ENCODE results near the gene CYP3A5.

CYP3A5 gene

DNA sequence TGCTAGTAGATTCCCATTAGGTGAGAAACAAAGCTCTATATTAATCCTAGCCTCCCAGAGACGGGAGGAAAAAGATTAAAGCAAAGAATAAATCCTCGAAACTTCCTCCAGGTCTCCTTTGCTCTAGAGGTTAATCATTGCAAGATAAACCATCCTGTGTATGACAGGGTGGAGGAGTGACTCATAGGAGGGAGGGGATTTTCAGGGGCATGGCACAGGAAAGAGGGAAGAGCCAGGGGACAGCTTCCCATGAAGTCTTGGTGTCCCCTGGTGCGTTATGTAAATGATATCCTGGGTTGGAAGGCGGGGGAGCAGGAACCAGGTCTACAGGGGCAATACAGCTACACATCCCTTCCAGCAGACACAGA lies 780 bp downstream of the CYP3A5 start:
- TF ChIP-seq, protein P1, sequence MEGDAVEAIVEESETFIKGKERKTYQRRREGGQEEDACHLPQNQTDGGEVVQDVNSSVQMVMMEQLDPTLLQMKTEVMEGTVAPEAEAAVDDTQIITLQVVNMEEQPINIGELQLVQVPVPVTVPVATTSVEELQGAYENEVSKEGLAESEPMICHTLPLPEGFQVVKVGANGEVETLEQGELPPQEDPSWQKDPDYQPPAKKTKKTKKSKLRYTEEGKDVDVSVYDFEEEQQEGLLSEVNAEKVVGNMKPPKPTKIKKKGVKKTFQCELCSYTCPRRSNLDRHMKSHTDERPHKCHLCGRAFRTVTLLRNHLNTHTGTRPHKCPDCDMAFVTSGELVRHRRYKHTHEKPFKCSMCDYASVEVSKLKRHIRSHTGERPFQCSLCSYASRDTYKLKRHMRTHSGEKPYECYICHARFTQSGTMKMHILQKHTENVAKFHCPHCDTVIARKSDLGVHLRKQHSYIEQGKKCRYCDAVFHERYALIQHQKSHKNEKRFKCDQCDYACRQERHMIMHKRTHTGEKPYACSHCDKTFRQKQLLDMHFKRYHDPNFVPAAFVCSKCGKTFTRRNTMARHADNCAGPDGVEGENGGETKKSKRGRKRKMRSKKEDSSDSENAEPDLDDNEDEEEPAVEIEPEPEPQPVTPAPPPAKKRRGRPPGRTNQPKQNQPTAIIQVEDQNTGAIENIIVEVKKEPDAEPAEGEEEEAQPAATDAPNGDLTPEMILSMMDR (IDR thresholded peaks at IDR 0.05; ENCODE audit: insufficient read depth, low read length, missing control alignments) = no peak
- no peak for DNase-seq (ENCODE audit: low read depth, low spot score)
- H3K4me3 ChIP-seq (ENCODE audit: low read depth, low read length) = no peak overlapping the region
- ChIA-PET POLR2A (interaction anchor here (0.6 kb wide), 1 partner anchor 14 kb away, joined by 4 read pairs; no protein-coding TSS in a partner anchor), CTCF (interaction anchor here (1.1 kb wide), 1 partner anchor 8 kb away, joined by 4 read pairs; no protein-coding TSS in a partner anchor)

DNA sequence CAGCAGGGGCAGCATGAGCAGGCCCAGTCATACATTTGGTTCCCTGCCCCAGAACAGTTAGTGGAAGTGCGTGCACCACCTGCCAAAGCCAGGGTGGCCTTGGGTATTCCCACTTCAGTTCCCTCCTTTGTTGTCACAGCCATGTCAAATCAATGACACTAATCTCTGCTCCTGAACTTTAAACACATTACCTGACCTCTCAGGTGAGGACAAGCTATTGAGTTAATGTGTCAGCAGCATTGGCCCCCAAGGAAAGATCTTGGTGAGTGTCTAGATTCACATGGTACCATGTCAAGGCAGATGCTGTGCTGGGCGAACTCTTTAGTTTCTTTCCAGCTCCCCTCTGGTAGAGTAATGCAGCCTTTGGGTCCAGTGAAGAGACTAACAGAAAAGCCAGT lies 2.1 kb downstream of the CYP3A5 start:
- ChIA-PET POLR2A (no interaction called here), CTCF (no interaction called here)
- H3K4me3 ChIP-seq (ENCODE audit: low read depth, low read length) = no peak overlapping the region
- DNase-seq (ENCODE audit: low read depth, low spot score) = no peak
- TF ChIP-seq, protein P1 (IDR thresholded peaks at IDR 0.05; ENCODE audit: insufficient read depth, low read length, missing control alignments) = no peak

DNA sequence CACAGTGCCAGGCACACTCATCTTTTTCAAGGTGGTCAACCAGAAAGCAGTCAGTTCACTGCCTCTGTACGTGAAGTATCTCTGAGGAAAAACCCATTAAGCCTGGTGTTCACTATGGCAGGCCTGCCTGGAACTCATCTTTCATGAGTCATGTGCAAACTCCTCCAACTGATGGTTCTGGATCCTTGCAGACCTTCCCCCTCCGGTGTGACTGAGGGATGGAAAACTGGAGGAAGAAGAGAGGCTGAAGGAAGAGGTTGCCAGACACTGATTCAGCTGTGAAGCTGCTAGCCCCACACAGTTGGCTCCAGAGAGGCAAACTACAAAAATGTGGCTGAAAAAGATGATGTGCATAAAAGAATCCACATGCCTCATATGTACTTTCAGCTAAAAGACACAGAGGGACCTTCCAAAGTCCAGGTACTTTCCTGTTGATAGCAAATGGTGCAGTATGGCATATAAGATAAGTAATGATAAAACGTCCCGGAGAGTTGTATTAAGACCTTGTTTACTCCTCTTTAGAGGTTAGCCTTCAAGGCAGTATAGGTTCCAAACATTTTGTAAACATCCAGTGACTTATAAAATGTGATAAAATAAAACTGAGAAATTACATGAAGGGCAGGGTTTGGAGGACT lies 2.7 kb downstream of the CYP3A5 start:
- ChIA-PET CTCF (no interaction called here), POLR2A (no interaction called here)
- DNase-seq (ENCODE audit: low read depth, low spot score) = no peak
- no peak overlapping the region for H3K4me3 ChIP-seq (ENCODE audit: low read depth, low read length)
- TF ChIP-seq, protein P1 (IDR thresholded peaks at IDR 0.05; ENCODE audit: insufficient read depth, low read length, missing control alignments) = no peak

DNA sequence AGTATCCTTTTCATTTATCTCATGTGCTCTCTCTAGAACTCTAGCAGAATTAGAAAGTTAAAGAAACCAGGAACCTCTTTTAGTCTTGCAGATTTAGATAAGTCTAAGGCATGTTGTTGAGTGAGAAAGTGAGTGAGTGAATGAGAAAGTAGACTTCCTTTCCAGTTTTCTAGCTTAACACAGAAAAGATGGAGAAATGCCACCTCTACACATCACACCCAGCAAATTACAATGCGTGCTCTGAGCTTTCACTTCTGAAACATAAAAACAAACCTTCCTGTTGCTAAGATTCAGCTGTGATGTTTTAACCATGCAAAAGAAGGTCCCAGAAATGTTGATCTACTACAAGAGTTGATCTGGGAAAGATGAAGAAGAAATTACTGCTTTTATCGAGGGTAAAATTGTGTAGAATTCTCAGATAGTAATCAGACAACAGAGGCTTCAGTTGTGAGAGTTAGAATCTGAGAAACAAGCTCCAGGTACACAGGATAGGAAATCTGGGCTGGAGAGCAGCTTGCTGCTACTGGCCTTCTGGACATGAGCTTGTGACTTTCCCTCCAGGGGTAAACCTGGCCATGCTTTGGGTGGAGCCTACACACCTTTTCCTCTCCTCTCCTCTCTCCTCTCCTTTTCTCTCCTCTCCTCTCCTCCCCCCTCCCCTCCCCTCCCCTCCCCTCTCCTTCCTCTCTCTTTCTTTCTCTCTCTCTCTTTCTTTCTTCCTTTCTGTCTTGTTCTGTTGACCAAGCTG lies 4.6 kb downstream of the CYP3A5 start:
- TF ChIP-seq, protein P1 (IDR thresholded peaks at IDR 0.05; ENCODE audit: insufficient read depth, low read length, missing control alignments) = no peak
- DNase-seq (ENCODE audit: low read depth, low spot score) = no peak
- ChIA-PET POLR2A (no interaction called here), CTCF (no interaction called here)
- H3K4me3 ChIP-seq (ENCODE audit: low read depth, low read length) = no peak overlapping the region

DNA sequence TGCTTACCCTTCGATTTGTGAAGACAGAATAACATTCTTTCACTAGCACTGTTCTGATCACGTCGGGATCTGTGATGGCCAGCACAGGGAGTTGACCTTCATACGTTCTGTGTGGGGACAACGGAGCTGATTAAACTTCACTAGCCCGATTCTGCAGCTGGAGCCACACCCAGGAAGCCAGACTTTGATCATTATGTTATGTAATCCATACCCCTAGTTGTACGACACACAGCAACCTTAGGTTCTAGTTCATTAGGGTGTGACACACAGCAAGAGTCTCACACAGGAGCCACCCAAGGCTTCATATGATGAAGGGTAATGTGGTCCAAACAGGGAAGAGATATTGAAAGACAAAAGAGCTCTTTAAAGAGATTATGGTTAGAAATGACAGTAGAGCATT lies 7.2 kb downstream of the CYP3A5 start:
- no peak for DNase-seq (ENCODE audit: low read depth, low spot score)
- ChIA-PET POLR2A (no interaction called here), CTCF (no interaction called here)
- no peak overlapping the region for H3K4me3 ChIP-seq (ENCODE audit: low read depth, low read length)
- TF ChIP-seq, protein P1 (IDR thresholded peaks at IDR 0.05; ENCODE audit: insufficient read depth, low read length, missing control alignments) = no peak

DNA sequence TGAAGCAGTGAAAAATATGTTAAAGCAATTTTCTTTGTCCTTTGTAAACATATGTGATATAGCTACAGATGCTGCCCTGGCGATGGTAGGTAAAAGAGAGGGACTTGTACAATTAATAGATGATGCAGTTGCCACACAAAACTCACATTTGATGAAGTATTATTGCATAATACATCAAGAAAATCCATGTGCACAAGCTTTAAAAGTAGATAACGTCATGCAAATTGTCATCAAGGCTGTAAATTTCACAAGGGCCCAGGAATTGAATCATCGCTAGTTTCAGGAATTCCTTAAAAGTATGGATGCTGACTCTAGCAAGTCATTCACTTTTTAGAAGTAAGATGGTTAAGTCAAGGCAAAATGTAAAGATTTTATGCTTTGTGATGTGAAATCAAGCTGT lies 10.0 kb downstream of the CYP3A5 start:
- no peak for DNase-seq (ENCODE audit: low read depth, low spot score)
- CTCF ChIA-PET = no interaction called here
- TF ChIP-seq, protein P1 (IDR thresholded peaks at IDR 0.05; ENCODE audit: insufficient read depth, low read length, missing control alignments) = no peak
- H3K4me3 ChIP-seq (ENCODE audit: low read depth, low read length) = no peak overlapping the region
- POLR2A ChIA-PET = no interaction called here
